ENCODE measurements around the gene PSTPIP2. TPM values are rescaled to one million over a fixed set of nuclear protein-coding genes. Genes with fewer than 3 reads are reported as not detected.

Gene PSTPIP2
- total RNA-seq, 1 experiment from 2014 or later = 3.3 TPM

- no peak overlapping the region for H3K14ac ChIP-seq (ENCODE audit: insufficient read depth, low read length)
- H2BK15ac ChIP-seq (ENCODE audit: low read depth, low read length) = no peak overlapping the region
- no peaks in the 10 kb centered on the region for H3K27me3 ChIP-seq (ENCODE audit: insufficient read depth, low read length)
- no peak overlapping the region for H3K18ac ChIP-seq (ENCODE audit: insufficient read length, low read depth, low read length)
- Mint-ChIP-seq H3K27me3 (ENCODE audit: low read depth) (peaks cover 5% of the 10 kb centered on the region; the same call in 1 of the 2 replicates), H3K9me3 (no peaks in the 10 kb centered on the region), H3K4me3 (no peak overlapping the region), H3K36me3 (ENCODE audit: insufficient read depth in 1 of 3, low read depth in 3 of 3) (no peaks in the 10 kb centered on the region), H3K4me1 (peaks cover 11 to 14% of the 10 kb centered on the region in 2 experiments; a peak in 3 of 4 replicates), H3K27ac (no peak overlapping the region)
- no peak overlapping the region for H2BK5ac ChIP-seq (ENCODE audit: insufficient read length, low read length)
- H3K4ac ChIP-seq (ENCODE audit: low read depth, low read length) = no peak overlapping the region
- H2AK5ac ChIP-seq (ENCODE audit: insufficient read length, low read length) = no peak overlapping the region
- no peak overlapping the region for H3T11ph ChIP-seq (ENCODE audit: low read length)
- H2BK20ac ChIP-seq (ENCODE audit: low read depth, low read length, poor library complexity, severe bottlenecking) = no peak overlapping the region
- H3K9ac ChIP-seq (ENCODE audit: extremely low read depth, insufficient read length, low read length) = no peak overlapping the region
- WGBS (ENCODE audit: extremely low coverage, insufficient read length, low lambda C conversion rate) = no CpG with 5 or more reads among the region's 5 CpGs
- no peak overlapping the region for H4K8ac ChIP-seq (replicated peaks; ENCODE audit: insufficient read length, low read depth, low read length)
- H3K4me1 ChIP-seq (ENCODE audit: insufficient read depth, low read length) = peaks cover 10% of the 10 kb centered on the region
- no peak overlapping the region for H2BK120ac ChIP-seq (ENCODE audit: low read depth, low read length, poor library complexity, severe bottlenecking)
- no peaks in the 10 kb centered on the region for H3K23me2 ChIP-seq (ENCODE audit: insufficient read length, low read depth, low read length, poor library complexity, severe bottlenecking)
- H2AFZ ChIP-seq (ENCODE audit: low read length) = no peak overlapping the region
- TF ChIP-seq CTCF (conservative IDR thresholded peaks at IDR 0.05) = peak; percentile 78
- H3K4me2 ChIP-seq (ENCODE audit: insufficient read depth, insufficient read length, low read length) = no peak overlapping the region
- H3K9me3 ChIP-seq (ENCODE audit: control insufficient read depth, low read depth, low read length) = no peaks in the 10 kb centered on the region
- no peaks in the 10 kb centered on the region for H4K20me1 ChIP-seq (ENCODE audit: control insufficient read depth, insufficient read depth, insufficient read length)
- H3K79me1 ChIP-seq (ENCODE audit: insufficient read depth, low read depth, low read length, poor library complexity, severe bottlenecking) = no peaks in the 10 kb centered on the region
- DNase-seq = peak; percentile 46
- no peak overlapping the region for H4K91ac ChIP-seq (ENCODE audit: insufficient read length, low read depth, low read length)
- H3K79me2 ChIP-seq (ENCODE audit: insufficient read depth, low read length) = no peaks in the 10 kb centered on the region
- H4K5ac ChIP-seq (ENCODE audit: insufficient read length, low read depth, low read length) = no peak overlapping the region
- no peak overlapping the region for H3K27ac ChIP-seq (ENCODE audit: insufficient read length, low read depth, low read length)
- H3K23ac ChIP-seq (ENCODE audit: insufficient read length, low read depth, low read length) = no peak overlapping the region
- no peak overlapping the region for H3K56ac ChIP-seq (ENCODE audit: insufficient read length, low read depth, low read length)
- no peak overlapping the region for H2BK12ac ChIP-seq (ENCODE audit: insufficient read length, low read depth, low read length)
Observed at GRCh38 chr18:45974088-45974536, 97.9 kb downstream of the PSTPIP2 start.
